Gastrocnemius medialis (tissue), 4 donors: ENCODE data around the gene CD101.

Experiments
- POLR2A ChIP-seq, 2 donors: fragments of 450-650 bp; IDR thresholded peaks; one replicate each; pipeline ENCODE4 v1.6.1; 2017; ENCODE audit warnings: antibody characterized with exemption in 2 of 2, mild to moderate bottlenecking in 2 of 2, moderate library complexity in 2 of 2
- TF ChIP-seq, protein P1 (sequence below), 5 experiments: fragments of 450-650 bp in 3 of 5; fragments of 200-600 bp in 2 of 5; sonication (generic) in 2 of 5; IDR thresholded peaks in 4 of 5; conservative IDR thresholded peaks in 1 of 5; 1 replicate in 4 of 5; 2 replicates in 1 of 5; pipeline ENCODE4 v1.5.1; 2016 to 2019; ENCODE audit warnings: antibody characterized with exemption in 5 of 5, mild to moderate bottlenecking in 3 of 5, moderate library complexity in 3 of 5

GRCh38 chr1:117059678-117060440, 58.3 kb downstream of the CD101 start, which contains the start of gene TTF2:
- TF ChIP-seq, protein P1, sequence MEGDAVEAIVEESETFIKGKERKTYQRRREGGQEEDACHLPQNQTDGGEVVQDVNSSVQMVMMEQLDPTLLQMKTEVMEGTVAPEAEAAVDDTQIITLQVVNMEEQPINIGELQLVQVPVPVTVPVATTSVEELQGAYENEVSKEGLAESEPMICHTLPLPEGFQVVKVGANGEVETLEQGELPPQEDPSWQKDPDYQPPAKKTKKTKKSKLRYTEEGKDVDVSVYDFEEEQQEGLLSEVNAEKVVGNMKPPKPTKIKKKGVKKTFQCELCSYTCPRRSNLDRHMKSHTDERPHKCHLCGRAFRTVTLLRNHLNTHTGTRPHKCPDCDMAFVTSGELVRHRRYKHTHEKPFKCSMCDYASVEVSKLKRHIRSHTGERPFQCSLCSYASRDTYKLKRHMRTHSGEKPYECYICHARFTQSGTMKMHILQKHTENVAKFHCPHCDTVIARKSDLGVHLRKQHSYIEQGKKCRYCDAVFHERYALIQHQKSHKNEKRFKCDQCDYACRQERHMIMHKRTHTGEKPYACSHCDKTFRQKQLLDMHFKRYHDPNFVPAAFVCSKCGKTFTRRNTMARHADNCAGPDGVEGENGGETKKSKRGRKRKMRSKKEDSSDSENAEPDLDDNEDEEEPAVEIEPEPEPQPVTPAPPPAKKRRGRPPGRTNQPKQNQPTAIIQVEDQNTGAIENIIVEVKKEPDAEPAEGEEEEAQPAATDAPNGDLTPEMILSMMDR (IDR thresholded peaks at IDR 0.05 in 4 of 5, conservative IDR thresholded peaks at IDR 0.05 in 1 of 5) = peak in 3 of 5 experiments; percentile 8 to 43 (median 37)
- peak in 1 of 2 donors; percentile 34 for TF ChIP-seq POLR2A (IDR thresholded peaks at IDR 0.05)
